Measurements from ENCODE around the gene UQCC5.

DNA sequence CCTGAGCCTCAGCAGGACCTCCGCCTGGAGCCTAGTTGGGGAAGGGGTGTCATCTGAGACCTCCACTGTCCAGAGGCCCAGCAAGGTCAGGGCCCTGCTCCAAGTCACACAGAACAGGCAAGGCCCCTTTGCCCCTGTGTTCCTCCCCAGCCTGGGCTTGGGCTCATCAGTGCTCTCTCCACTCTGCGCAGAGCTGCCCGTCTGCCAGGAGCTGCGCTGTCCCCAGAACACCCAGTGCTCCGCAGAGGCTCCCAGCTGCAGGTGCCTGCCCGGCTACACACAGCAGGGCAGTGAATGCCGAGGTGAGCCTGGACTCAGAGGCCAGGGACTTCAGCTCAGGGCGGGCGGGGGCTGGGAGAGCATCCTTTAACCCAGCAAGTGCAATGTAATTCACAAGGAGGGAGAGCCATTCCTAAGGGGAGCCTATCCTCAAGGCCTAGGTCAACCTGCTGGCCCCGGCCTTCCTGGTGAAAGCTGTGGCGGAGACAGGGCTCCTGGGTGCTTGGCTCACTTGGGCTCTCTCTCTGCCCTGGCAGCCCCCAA, 33.5 kb upstream of the UQCC5 start:
- TF ChIP-seq, protein P1, sequence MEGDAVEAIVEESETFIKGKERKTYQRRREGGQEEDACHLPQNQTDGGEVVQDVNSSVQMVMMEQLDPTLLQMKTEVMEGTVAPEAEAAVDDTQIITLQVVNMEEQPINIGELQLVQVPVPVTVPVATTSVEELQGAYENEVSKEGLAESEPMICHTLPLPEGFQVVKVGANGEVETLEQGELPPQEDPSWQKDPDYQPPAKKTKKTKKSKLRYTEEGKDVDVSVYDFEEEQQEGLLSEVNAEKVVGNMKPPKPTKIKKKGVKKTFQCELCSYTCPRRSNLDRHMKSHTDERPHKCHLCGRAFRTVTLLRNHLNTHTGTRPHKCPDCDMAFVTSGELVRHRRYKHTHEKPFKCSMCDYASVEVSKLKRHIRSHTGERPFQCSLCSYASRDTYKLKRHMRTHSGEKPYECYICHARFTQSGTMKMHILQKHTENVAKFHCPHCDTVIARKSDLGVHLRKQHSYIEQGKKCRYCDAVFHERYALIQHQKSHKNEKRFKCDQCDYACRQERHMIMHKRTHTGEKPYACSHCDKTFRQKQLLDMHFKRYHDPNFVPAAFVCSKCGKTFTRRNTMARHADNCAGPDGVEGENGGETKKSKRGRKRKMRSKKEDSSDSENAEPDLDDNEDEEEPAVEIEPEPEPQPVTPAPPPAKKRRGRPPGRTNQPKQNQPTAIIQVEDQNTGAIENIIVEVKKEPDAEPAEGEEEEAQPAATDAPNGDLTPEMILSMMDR (IDR thresholded peaks at IDR 0.05) = no peak
- TF ChIP-seq POLR2A (IDR thresholded peaks at IDR 0.05) = no peak

Data from body of pancreas (tissue), 4 donors.